SIG-M5 treated with dmso at 0.1 percent for 504 hours (cell line): Measurements from ENCODE around the gene PRND.

Experiments used
- DNase-seq: peaks from one replicate; lab custom pipeline; 2025; ENCODE audit not compliant: unreplicated experiment; lab: John Stamatoyannopoulos, UW

Gene PRND

GRCh38 chr20:4776079-4776630 lies 54.4 kb downstream of the PRND start:
- DNase-seq = no peak
